Stimulated activated CD4-positive, alpha-beta T cell treated with anti-CD3 and anti-CD28 coated beads, Interleukin-2, amount 100 ng/mL, for 4 hours (primary cell): Measurements from ENCODE around the gene SFXN2.
"Not testable (repeated sequence)": the region's sequence is repeated elsewhere in the genome, so short reads cannot be mapped to it uniquely, and the experiment has no call there.

Experiments used
- DNase-seq: peaks from one replicate; pipeline ENCODE4 v3.0.0-alpha.2; 2020; ENCODE audit warnings: low read depth

Gene SFXN2

GRCh38 chr10:102720775-102721301 lies 6.4 kb downstream of the SFXN2 start:
- no peak for DNase-seq

GRCh38 chr10:102721954-102722353 lies 7.5 kb downstream of the SFXN2 start:
- DNase-seq: no peak

- DNase-seq: no peak
Observed at GRCh38 chr10:102723989-102724388, 9.6 kb downstream of the SFXN2 start.

- DNase-seq: no peak
Observed at GRCh38 chr10:102726274-102726673, 11.8 kb downstream of the SFXN2 start.

GRCh38 chr10:102727037-102727818 lies 12.8 kb downstream of the SFXN2 start:
- DNase-seq: no peak

GRCh38 chr10:102729029-102730026 lies 14.9 kb downstream of the SFXN2 start:
- DNase-seq: peak; percentile 25

- DNase-seq: no peak
Observed at GRCh38 chr10:102731222-102731800, 16.9 kb downstream of the SFXN2 start.

- no peak for DNase-seq
Observed at GRCh38 chr10:102732661-102733060, 18.2 kb downstream of the SFXN2 start.

GRCh38 chr10:102735065-102735562 lies 20.7 kb downstream of the SFXN2 start:
- DNase-seq: no peak

- DNase-seq: no peak
Observed at GRCh38 chr10:102738692-102739121, 24.3 kb downstream of the SFXN2 start.

GRCh38 chr10:102740229-102740628 lies 25.8 kb downstream of the SFXN2 start:
- no peak for DNase-seq

GRCh38 chr10:102741726-102742237 lies 27.3 kb downstream of the SFXN2 start:
- no peak for DNase-seq

GRCh38 chr10:102742313-102742712 lies 27.9 kb downstream of the SFXN2 start:
- not testable (repeated sequence) for DNase-seq

GRCh38 chr10:102743078-102743587 lies 28.7 kb downstream of the SFXN2 start:
- no peak for DNase-seq

GRCh38 chr10:102743588-102744373 lies 29.3 kb downstream of the SFXN2 start, which contains the start of gene WBP1L:
Gene WBP1L, plus strand, starts transcription at chr10:102743948. Its CDS starts 106 bp downstream, at chr10:102744054.
- peak; percentile 94 for DNase-seq

- no peak for DNase-seq
Observed at GRCh38 chr10:102744374-102745051, 30.1 kb downstream of the SFXN2 start.

GRCh38 chr10:102745157-102745556 lies 30.7 kb downstream of the SFXN2 start:
- no peak for DNase-seq

GRCh38 chr10:102752266-102752930 lies 38.0 kb downstream of the SFXN2 start:
- DNase-seq: no peak

- no peak for DNase-seq
Observed at GRCh38 chr10:102752934-102753664, 38.7 kb downstream of the SFXN2 start.
